Measurements from ENCODE around the gene DCC.
A peak's percentile ranks its signal among the peaks of the same experiment; 100 is the strongest.

DCC gene

GRCh38 chr18:52339891-52340371 lies at the start of gene DCC:
Gene DCC (plus strand): TSS chr18:52340197. CDS start chr18:52340788, 591 bp downstream.
- peak; percentile 53 to 58 for DNase-seq (ENCODE audit: low read depth in 2 of 2)

GRCh38 chr18:52310651-52311050 lies 29.3 kb upstream of the DCC start:
- DNase-seq (ENCODE audit: low read depth in 2 of 2) = no peak

- no peak for DNase-seq (ENCODE audit: low read depth in 2 of 2)
Measured at GRCh38 chr18:52311331-52311730, 28.7 kb upstream of the DCC start.

- DNase-seq (ENCODE audit: low read depth in 2 of 2) = no peak
Measured at GRCh38 chr18:52312346-52312745, 27.7 kb upstream of the DCC start.

- DNase-seq (ENCODE audit: low read depth in 2 of 2) = no peak
Measured at GRCh38 chr18:52313213-52313612, 26.8 kb upstream of the DCC start.

- peak; percentile 41 to 52 for DNase-seq (ENCODE audit: low read depth in 2 of 2)
Measured at GRCh38 chr18:52319424-52319983, 20.5 kb upstream of the DCC start.

- DNase-seq (ENCODE audit: low read depth in 2 of 2) = no peak
Measured at GRCh38 chr18:52322307-52322706, 17.7 kb upstream of the DCC start.

GRCh38 chr18:52323802-52324201 lies 16.2 kb upstream of the DCC start:
- no peak for DNase-seq (ENCODE audit: low read depth in 2 of 2)

- DNase-seq (ENCODE audit: low read depth in 2 of 2) = peak; percentile 36 to 44
Measured at GRCh38 chr18:52325997-52326396, 14.0 kb upstream of the DCC start.

GRCh38 chr18:52333860-52334259 lies 6.1 kb upstream of the DCC start:
- DNase-seq (ENCODE audit: low read depth in 2 of 2) = no peak

GRCh38 chr18:52334307-52334706 lies 5.7 kb upstream of the DCC start:
- no peak for DNase-seq (ENCODE audit: low read depth in 2 of 2)

GRCh38 chr18:52334896-52335295 lies 5.1 kb upstream of the DCC start:
- DNase-seq (ENCODE audit: low read depth in 2 of 2) = peak; percentile 67 to 72

- peak; percentile 29 to 42 for DNase-seq (ENCODE audit: low read depth in 2 of 2)
Measured at GRCh38 chr18:52337276-52337675, 2.7 kb upstream of the DCC start.

GRCh38 chr18:52340406-52341102 lies 557 bp downstream of the DCC start:
- no peak for DNase-seq (ENCODE audit: low read depth in 2 of 2)

- DNase-seq (ENCODE audit: low read depth in 2 of 2) = no peak
Measured at GRCh38 chr18:52341103-52341432, 1.1 kb downstream of the DCC start.

GRCh38 chr18:52341608-52342381 lies 1.8 kb downstream of the DCC start:
- DNase-seq (ENCODE audit: low read depth in 2 of 2) = no peak

GRCh38 chr18:52342456-52342855 lies 2.5 kb downstream of the DCC start:
- no peak for DNase-seq (ENCODE audit: low read depth in 2 of 2)

GRCh38 chr18:52343138-52343537 lies 3.1 kb downstream of the DCC start:
- DNase-seq (ENCODE audit: low read depth in 2 of 2) = no peak

GRCh38 chr18:52343731-52344340 lies 3.8 kb downstream of the DCC start:
- DNase-seq (ENCODE audit: low read depth in 2 of 2) = no peak

GRCh38 chr18:52344881-52345280 lies 4.9 kb downstream of the DCC start:
- DNase-seq (ENCODE audit: low read depth in 2 of 2) = peak; percentile 52 to 58

GRCh38 chr18:52345428-52345827 lies 5.4 kb downstream of the DCC start:
- DNase-seq (ENCODE audit: low read depth in 2 of 2) = peak in 1 of 2 experiments; percentile 29

GRCh38 chr18:52348209-52348608 lies 8.2 kb downstream of the DCC start:
- DNase-seq (ENCODE audit: low read depth in 2 of 2) = no peak

Data from fibroblast of skin of left quadriceps (primary cell).